ENCODE results near the gene SSC5D. TPM values are rescaled to one million over a fixed set of nuclear protein-coding genes. Genes with fewer than 3 reads are reported as not detected.
A peak's percentile ranks its signal among the peaks of the same experiment; 100 is the strongest.

SSC5D gene
- total RNA-seq, 1 experiment from 2014 or later: 0.86 TPM

DNA sequence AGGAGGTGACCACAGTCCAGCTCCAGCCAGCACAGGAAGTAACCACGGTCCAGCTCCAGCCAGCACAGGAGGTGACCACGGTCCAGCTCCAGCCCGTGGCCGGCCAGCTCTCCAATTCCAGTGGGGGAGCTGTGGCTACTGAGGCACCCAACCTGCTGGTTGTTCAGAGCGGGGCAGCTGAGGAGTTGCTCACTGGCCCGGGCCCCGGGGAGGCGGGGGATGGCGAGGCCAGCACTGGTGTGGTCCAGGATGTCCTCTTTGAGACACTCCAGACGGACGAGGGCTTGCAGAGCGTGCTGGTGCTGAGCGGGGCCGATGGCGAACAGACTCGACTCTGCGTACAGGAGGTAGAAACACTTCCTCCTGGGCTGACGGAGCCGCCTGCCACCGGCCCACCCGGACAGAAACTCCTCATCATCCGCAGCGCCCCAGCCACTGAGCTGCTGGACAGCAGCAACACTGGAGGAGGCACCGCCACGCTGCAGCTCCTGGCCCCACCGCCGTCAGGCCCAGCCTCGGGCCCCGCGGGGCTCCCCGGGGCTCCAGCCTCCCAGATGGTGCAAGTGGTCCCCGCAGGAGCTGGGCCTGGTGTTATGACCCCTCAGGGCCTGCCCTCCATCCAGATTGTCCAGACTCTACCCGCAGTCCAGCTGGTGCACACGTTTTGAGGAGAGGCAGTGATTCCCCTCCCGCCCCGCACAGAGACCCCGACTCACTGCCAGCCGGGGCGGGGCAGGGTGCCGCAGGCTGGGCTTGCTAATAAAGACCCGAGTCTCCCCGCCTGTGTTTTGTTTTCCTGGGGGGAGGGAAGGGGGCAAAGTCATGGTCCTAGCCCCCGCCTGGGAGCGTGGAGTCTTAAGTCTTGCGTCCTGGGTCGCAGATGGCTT, 4.3 kb upstream of the SSC5D start:
- POLR2A ChIA-PET: interaction anchor here (0.6 to 1.2 kb wide), 5 partner anchors 8 to 1842 kb away, joined by 3 to 22 read pairs (median 7); partner anchors contain the start of genes ISOC2, UBE2S and ZNF628
- no peaks in the 10 kb centered on the region for H3K9me3 ChIP-seq
- CTCF ChIA-PET: interaction anchor here (0.9 to 2.6 kb wide), 3 partner anchors 16 to 22 kb away, joined by 4 to 19 read pairs (median 7); partner anchors contain the start of gene ISOC2
- no TSS peak for BruUV-seq (replicated peaks)
- no peaks in the 10 kb centered on the region for H3K27me3 ChIP-seq (replicated peaks; ENCODE audit: control insufficient read depth, insufficient read depth, low read length)
- TF ChIP-seq, protein P1, sequence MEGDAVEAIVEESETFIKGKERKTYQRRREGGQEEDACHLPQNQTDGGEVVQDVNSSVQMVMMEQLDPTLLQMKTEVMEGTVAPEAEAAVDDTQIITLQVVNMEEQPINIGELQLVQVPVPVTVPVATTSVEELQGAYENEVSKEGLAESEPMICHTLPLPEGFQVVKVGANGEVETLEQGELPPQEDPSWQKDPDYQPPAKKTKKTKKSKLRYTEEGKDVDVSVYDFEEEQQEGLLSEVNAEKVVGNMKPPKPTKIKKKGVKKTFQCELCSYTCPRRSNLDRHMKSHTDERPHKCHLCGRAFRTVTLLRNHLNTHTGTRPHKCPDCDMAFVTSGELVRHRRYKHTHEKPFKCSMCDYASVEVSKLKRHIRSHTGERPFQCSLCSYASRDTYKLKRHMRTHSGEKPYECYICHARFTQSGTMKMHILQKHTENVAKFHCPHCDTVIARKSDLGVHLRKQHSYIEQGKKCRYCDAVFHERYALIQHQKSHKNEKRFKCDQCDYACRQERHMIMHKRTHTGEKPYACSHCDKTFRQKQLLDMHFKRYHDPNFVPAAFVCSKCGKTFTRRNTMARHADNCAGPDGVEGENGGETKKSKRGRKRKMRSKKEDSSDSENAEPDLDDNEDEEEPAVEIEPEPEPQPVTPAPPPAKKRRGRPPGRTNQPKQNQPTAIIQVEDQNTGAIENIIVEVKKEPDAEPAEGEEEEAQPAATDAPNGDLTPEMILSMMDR (IDR thresholded peaks at IDR 0.05; ENCODE audit: insufficient read depth in 1 of 2, low read depth in 1 of 2, low read length in 1 of 2, severe bottlenecking in 1 of 2, unreplicated experiment in 1 of 2): no peak
- Mint-ChIP-seq H3K27me3 (ENCODE audit: insufficient read depth, unreplicated experiment) (no peaks in the 10 kb centered on the region), H3K9me3 (ENCODE audit: unreplicated experiment) (no peaks in the 10 kb centered on the region), H3K27ac (ENCODE audit: unreplicated experiment) (peak overlapping the region; percentile 73), H3K4me3 (ENCODE audit: unreplicated experiment) (peak overlapping the region; percentile 76), H3K36me3 (ENCODE audit: insufficient read depth, unreplicated experiment) (peaks cover 23% of the 10 kb centered on the region), H3K4me1 (ENCODE audit: low read depth, unreplicated experiment) (peaks cover 13% of the 10 kb centered on the region)
- H3K36me3 ChIP-seq (ENCODE audit: control insufficient read depth, insufficient read depth, low read length): no peaks in the 10 kb centered on the region; the same call in 1 of the 2 replicates
- peak in 1 of 2 experiments; percentile 39 for DNase-seq
- peak overlapping the region; percentile 90 for H3K4me3 ChIP-seq (ENCODE audit: low read depth, low read length)
- intact Hi-C loops (cut with micrococcal nuclease; ENCODE audit: unreplicated experiment): no loop called here
- 0 out of 2 replicates have a peak, but pooled peaks cover 3% of the 10 kb centered on the region for H3K4me1 ChIP-seq

DNA sequence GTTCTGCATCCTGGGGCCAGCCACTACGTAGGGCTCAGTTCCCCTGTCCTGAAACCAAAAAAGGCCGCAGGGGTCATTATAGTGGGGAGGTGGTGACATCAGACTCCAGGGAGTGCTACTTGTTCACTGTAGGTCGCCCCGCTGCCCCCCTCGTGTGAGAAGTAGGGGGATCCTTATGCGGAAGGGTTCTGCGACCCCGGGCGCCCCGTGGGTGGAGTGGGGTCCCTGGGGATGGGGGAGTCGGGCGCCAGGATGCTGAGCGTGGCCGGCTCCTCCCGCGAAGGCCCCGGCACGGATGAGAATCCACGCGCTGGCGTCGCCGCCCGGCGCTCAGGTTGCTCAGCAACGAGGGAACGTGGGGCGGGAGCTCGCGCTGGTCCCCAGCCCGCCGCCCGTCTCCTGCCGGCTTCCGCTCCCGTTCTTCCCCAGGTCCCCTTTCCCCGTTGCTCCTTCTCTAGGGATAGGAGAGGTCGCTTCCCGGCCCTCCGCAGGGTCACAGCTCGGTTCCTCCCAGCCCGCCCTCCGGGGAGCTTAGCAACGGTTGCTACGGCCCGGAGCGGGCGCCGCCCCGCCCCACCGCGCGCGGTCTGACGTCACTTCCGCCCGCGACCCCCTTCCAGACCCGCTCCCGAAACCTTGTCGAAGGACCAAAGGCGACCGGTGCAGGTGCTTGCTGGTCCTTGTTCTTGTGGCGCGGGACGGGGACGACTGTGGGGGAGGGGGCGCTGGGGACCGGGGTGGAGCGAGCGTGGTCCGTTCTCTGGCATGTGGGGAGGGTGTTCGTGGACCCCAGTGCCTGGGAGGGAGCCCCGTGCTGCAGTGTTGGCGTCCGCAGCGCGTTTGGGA, 3.4 kb upstream of the SSC5D start, which contains the start of gene NAT14:
NAT14 (plus strand) TSS at position 596 of the 846 bp plus-strand sequence. CDS start 521 bp downstream, outside the sequence.
- Histone ChIP-seq H3K4me1 (0 out of 2 replicates have a peak, but pooled peaks cover 3% of the 10 kb centered on the region), H3K4me3 (ENCODE audit: low read depth, low read length) (peak within 1 kb of the TSS; percentile 90), H3K27me3 (replicated peaks; ENCODE audit: control insufficient read depth, insufficient read depth, low read length) (no peaks in the 10 kb centered on the region), H3K36me3 (ENCODE audit: control insufficient read depth, insufficient read depth, low read length) (no peaks in the 10 kb centered on the region; the same call in 1 of the 2 replicates), H3K9me3 (no peaks in the 10 kb centered on the region)
- ChIA-PET CTCF (interaction anchor here (0.9 to 2.6 kb wide), 6 partner anchors 8 to 97 kb away, joined by 3 to 19 read pairs (median 5); partner anchors contain the start of genes ISOC2 and ZNF628), POLR2A (interaction anchor here (0.6 to 1.2 kb wide), 8 partner anchors 9 to 1843 kb away, joined by 3 to 22 read pairs (median 6); partner anchors contain the start of genes HSPBP1, ISOC2, UBE2S and ZNF628)
- peaks cover 23% of the 10 kb centered on the region for H3K36me3 Mint-ChIP-seq (ENCODE audit: insufficient read depth, unreplicated experiment)
- no peaks in the 10 kb centered on the region for H3K9me3 Mint-ChIP-seq (ENCODE audit: unreplicated experiment)
- TF ChIP-seq, protein P1 (IDR thresholded peaks at IDR 0.05; ENCODE audit: insufficient read depth in 1 of 2, low read depth in 1 of 2, low read length in 1 of 2, severe bottlenecking in 1 of 2, unreplicated experiment in 1 of 2): no peak
- peaks cover 7% of the 10 kb centered on the region for H3K4me1 Mint-ChIP-seq (ENCODE audit: low read depth, unreplicated experiment)
- H3K4me3 Mint-ChIP-seq (ENCODE audit: unreplicated experiment): peak within 1 kb of the TSS; percentile 76
- intact Hi-C loops (cut with micrococcal nuclease; ENCODE audit: unreplicated experiment): no loop called here
- peak within 1 kb of the TSS; percentile 73 for H3K27ac Mint-ChIP-seq (ENCODE audit: unreplicated experiment)
- DNase-seq: peak; percentile 78 to 88
- no TSS peak for BruUV-seq (replicated peaks)
- no peaks in the 10 kb centered on the region for H3K27me3 Mint-ChIP-seq (ENCODE audit: insufficient read depth, unreplicated experiment)
